CD4-positive, alpha-beta T cell treated with Interleukin-15 for 4 hours (primary cell): Measurements from ENCODE around the gene CLTB.
"Not testable (repeated sequence)": the region's sequence is repeated elsewhere in the genome, so short reads cannot be mapped to it uniquely, and the experiment has no call there.

Source experiments
- DNase-seq: peaks from one replicate; pipeline ENCODE4 v3.0.0-alpha.2; 2020; ENCODE audit warnings: low spot score

CLTB gene

DNA sequence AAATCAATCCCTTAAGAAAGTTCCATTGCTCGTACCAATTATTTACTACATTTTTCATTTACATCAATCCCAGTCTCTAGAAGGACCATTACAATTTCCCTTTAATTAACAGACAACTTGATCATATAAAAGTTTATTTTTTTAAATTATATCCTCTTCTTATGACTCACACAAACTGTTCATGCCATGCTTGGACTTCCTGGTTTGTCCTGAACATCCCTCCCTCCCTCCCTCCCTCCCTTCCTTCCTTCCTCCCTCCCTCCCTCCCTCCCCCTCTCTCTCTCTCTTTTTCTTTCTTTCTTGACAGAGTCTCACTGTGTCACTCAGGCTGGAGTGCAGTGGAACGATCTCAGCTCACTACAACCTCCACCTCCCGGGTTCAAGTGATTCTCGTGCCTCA, 11.6 kb upstream of the CLTB start:
- DNase-seq: no peak

DNA sequence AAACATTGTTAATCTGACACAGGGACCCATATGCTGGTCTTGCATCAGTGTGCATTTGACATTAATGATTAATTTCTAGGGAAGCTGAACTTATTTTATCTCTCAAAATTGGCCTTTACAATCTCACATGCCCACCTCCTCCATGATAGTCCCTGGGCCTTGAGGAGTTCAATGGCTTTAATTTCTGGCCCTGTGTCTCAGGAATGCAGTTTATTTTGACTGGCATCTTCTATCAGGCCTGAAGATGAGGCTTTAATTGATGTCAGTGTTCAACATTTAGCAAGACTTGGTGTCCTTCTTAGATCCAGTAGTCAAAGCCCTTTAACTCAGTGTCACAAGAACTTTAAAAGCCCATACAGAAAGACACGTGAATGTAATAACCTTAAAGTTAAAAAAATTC, 10.5 kb upstream of the CLTB start:
- DNase-seq: no peak

DNA sequence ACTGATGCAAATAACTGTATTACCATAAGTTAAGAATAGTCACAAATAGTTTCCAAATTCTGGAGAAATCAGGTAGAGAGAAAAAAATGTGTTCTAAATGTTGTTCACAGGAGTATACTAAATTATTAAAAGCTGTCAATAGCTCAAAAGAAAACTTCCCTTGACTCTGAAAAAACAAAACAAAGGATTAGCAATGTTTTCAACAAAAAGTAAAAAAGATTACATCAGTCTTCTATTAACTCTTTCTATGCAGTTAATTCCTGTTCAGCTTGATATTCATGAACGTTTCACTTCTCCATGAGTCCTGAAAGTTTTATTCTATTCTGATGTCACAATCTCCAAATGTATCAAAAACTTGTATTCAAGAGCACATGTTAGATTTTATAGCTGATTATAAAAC, 9.5 kb upstream of the CLTB start:
- no peak for DNase-seq

DNA sequence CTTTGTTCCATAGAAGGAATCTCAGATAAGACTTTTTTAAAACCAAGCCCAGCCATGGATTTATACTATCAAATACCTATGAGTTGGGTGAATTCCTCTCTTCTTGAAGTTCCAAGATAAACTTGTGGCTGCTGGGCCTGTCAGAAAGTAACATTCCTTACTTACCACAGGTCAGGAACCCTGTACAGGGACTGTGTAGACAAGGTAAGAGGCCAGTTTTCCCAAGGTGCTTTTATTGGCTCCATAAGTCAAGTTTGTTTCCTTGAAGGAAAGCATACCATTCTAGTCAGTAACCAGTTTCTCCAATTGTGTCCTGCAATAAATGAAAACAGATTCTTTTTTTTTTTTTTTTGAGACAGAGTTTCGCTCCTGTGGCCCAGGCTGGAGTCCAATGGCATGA, 8.8 kb upstream of the CLTB start:
- DNase-seq: no peak

DNA sequence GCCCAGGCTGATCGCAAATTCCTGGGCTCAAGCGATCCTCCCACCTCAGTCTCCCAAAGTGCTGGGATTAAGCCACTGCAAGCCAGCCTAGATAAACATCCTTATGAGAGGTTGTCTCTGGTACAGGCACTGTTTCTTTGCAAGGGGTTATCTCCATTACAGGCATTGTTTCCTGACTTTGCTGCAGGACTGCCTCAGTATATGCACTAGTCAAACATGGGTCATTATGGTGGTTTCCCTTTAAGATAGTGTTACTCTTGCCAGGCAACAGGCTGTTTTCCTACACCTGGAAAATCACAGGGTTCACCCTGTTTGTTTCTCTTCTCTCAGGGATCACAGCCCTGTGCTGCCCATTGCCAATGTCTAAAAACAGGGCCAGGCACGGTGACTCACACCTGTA, 7.8 kb upstream of the CLTB start:
- no peak for DNase-seq

DNA sequence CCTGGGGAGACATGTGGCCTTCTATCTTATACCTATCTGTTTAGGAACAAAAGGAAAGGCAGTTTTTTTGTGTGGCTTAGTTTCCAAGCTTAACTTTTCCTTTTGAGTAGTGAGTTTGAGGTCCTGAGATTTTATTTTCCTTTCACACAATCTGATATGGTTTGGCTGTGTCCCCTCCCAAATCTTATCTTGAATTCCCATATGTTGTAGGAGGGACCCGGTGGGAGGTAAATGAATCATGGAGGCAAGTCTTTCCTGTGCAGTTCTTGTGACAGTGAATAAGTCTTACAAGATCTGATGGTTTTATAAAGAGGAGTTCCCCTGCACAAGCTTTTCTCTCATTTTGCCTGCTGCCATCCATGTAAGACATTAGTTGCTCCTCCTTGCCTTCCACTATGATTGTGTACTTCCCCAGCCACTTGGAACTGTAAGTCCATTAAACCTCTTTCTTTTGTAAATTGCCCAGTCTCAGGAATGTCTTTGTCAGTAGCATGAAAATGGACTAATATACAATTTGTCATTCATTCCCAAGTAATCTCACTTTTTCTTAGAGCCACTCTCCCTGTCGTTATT, 4.7 kb upstream of the CLTB start:
- no peak for DNase-seq

DNA sequence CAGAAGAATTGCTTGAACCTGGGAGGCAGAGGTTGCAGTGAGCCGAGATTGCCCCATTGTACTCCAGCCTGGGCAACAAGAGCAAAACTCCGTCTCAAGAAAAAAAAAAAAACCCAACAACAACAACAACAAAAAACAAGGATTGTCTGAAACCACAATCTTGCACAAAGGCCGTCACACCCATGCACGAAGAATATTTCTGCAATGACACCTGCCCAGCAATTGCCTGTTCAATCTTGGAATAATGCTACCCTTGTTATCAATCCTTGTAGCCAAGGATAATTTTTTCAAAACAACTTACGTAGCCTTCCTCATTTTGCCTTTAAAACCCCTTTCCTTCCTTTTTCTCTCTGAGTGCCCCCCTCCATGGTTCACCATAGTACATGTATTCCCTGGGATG, 3.7 kb upstream of the CLTB start:
- DNase-seq: no peak

DNA sequence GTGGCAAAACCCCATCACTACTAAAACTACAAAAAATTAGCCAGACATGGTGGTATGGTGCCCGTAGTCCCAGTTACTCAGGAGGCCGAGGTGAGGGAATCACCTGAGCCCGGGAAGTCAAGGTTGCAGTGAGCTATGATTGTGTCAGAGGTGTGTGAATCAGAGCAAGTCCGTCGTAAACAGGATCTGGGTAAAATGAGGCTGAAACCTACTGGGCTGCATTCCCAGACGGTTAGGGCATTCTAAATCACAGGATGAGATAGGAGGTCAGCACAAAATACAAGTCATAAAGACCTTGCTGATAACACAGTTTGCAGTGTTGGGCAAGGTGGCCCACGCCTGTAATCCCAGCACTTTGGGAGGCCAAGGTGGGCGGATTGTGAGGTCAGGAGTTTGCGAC, 1.9 kb upstream of the CLTB start:
- no peak for DNase-seq

DNA sequence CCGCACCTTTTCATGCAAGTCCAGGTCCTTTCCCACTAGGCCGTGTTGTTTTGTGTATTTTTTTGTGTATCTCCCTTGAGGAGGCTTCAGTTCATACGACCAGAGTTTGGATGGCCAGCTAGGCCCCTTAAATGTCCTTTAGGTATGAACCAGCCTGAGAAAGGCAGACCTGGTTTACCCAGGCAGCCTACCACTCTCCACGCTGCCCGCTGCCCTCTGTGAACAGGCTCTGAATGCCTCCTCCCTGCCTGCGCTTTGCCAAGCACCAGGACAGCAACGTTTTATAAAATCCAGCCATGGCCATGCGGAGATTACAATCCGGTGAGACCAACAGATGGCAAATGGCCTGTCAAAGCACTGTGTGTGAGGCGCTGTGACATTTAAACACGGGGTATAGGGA, 626 bp upstream of the CLTB start:
- no peak for DNase-seq

DNA sequence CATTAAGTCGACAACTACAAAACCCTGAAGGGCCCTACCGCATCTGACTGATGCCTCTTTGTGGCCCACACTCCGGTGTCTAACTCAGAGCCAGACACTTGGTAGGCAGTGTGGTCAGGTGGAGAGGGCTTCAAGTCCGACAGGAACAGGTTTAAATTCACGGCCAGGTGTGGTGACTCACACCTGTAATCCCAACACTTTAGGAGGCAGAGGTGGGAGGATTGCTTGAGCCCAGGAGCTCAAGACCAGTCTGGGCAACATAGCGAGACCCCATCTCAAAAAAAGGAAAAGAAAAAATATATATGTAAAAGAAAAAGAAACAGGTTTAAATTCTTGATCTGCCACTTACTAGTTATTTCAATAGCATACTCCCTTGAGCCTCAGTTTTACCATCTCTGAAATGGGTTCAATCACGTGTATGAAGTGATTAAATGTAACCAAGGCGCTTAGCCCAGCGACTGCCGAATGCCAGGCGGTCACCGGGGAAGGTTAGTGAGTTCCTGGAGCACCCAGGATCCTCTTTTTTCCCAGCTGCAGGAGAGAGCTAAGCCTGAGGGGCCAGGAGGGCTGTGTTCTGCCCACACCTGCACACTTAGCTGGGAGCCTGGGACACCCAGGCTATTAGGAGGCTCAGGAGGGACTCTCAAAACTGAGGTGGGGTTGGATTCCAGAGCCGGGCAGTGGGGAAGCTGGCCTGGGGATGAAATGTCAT, 943 bp downstream of the CLTB start:
- DNase-seq: no peak

DNA sequence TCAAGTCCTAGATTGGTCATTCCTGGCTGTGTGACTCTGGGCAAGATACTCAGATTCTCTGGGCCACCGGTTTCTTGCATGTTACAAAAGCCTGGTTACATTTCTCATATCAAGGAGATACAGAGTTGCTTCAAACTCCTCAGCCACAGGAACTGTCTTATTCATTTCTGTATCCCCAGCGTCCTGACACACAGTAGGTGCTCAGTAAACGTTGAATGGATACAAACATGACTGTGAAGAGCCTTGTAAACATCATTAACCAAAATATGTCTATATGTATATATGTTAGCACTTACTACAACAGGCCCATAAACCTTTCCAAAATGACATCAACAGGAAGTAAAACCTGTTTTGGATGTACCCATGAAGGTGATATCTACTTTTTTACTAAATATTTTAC, 1.6 kb downstream of the CLTB start:
- no peak for DNase-seq

DNA sequence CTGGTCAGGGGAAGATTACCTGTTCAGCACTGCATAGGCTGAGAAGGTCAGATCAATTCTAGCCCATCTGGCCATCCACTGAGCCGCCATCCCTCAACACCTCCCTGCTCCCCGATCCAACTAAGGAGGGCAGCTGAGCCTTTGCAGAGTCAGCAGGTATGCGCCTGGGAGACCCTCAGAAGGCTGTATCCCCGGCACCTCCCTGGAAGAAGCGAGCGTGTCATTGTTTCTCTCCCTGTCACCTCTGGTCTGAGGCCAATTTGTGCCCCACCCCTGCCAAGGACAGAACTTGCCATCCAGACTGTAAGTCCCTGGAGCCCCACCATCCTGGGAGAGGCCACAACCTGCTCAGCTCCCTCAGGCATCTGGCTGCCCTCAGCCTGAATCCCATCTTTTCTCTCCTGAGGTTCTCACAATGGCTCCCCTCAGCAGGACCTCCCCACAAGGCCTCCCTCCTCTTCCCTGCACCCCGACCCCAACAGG, 2.6 kb downstream of the CLTB start:
- DNase-seq: no peak

DNA sequence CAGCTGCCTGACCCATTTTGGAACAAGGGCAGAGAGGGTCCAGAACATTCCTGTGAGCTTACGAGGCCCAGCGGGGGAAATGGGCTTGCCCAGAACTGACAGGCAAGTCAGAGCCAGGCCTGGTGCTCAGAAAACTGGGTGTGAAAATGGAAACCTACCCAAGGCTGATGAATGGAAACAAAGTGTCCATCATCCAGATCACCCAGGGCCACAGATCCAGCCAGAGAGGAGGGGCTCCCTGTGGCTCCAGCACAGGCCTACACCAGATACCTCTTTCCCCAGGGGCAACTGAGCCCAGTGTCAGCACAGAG, 3.1 kb downstream of the CLTB start:
- no peak for DNase-seq

DNA sequence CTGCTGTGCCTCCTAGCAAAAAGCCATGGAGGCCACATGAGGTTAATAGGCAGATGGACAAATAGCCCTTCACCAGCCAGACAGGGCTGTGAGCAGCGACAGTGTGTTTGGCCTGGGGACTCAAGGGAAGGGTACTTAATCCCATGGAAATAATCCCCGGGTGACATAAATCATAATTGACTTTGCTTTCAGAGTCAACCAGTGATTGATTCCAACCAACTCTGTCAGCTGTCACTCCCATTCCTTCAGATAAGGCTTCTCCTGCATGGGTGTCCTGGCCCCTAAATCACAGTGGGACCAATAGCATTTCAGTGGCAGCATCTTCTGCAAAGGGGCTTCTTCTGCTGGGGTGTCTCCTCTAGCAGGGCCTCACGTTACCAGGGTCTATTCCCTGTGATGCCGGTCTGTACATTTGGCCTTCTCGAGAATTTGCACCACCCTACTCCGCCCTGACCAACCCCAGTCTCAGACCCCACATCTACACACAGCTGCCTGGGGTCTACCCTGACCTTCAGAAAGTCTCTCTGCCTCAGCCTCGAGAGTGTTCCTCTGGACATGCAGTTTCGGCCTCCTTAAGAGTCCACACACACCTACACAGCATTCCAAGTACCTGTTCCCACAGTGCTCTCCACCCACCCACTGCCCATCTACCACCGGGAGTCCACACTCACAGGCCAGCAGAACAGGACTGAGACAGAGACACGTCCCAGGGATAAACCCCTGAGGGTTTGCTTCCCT, 3.7 kb downstream of the CLTB start:
- no peak for DNase-seq

DNA sequence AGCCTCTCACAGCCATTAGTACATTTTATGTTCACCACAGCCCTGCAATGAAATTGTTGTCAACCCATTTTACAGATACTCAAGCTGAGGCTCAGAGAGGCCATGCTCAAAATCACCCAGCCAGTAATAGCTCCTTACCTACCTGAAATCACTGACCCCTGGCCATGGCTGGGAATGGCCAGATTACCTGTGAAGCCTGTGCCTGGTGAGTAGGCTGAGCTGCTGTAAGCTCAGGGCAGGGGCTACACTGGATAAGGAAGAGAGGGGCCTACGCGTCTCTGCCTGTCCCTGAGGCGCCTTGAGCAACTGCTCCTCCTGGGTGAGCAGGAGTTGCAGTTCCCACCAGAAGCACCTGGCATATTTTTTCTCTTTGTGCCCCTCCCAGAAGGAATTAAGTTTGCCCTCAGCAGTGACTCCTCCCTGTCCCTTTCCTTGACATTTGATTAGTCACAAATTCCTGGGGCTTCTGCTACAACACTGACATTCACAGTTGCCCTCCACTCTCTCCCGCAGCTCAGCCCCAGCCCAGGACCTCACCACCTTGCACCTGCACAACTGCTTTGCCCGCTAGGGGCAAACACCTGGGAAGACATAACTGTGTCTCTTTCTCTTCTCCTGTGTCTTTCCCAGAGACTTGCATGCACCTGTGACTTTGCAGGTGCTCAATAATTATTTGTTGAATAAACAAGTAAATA, 5.7 kb downstream of the CLTB start:
- DNase-seq: no peak

DNA sequence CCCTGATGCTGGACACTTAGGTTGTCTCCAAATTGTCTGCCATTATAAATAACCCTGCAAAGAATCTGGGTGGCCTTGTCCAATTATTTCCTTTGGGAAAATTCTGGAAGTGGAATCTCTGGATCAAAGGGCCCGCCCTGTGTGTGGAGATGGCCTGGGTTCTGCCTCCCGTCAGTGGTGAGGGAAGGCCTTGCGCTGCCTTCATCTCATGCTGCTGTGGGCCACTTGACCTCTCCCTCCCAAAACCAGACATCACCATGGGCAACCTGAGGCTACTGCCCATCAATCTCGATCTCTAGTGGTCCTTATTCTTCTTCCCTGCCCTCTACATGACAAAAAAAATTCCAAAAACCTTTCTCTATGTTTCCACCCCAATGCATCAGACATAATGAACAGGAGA, 6.6 kb downstream of the CLTB start:
- DNase-seq: no peak

DNA sequence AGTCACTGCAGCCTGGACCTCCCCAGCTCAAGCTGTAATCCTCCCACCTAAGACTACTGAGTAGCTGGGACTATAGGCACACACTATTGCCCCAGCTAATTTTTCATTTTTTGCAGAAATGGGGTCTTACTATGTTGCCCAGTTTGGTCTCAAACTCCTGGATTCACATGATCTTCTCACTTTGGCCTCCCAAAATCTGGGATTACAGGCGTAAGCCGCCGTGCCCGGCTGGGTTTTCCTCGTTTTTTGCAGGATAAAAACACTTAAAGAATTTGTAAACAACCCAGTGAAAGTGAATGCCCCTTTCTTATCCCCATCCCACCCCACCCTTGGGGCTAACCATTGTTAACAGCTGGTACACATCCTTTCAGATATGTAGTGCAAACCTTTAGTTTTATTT, 7.7 kb downstream of the CLTB start:
- DNase-seq: no peak

DNA sequence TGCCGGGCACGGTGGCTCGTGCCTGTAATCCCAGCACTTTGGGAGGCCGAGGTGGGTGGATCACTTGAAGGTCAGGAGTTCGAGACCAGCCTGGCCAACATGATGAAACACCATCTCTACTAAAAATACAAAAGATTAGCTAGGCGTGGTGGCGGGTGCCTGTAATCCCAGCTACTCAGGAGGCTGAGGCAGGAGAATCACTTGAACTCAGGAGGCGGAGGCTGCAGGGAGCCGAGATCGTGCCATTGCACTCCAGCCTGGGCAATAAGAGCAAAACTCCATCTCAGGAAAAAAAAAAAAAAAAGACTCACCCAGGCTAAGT, 8.1 kb downstream of the CLTB start:
- not testable (repeated sequence) for DNase-seq

DNA sequence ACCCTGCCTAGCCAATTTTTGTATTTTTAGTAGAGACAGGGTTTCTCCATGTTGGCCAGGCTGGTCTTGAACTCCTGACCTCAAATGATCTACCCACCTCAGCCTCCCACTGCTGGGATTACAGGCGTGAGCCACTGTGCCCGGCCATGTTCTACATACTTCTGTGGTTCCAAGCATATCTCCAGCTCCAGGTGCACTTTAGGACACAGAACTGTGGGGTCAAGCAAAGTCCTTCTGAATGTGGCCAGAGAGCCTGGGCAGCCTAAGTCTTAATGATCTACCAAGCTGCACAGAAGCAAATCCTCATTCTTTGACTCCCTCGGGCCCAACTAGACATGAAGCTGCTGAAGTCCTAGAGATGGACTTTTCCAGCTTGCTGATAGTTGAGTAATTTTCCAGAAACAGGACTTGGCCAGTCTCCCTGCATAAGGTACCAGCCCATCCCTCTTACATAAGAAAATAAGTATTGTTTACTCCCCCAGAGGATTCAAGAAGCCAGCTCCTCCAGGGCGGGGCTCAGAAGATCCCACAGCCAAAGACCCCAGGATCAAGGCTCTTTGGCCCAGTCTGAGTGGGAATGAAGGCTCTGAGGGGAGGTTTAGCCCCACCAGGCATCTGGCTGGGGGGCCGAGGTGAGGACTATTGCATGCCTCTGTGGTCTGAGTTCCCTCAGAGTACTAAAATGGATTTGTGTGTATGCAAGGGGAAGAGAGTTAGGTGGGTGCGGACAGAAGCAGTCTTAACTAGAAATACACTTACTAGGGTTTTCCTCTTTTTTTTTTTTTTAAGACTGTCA, 8.7 kb downstream of the CLTB start:
- no peak for DNase-seq

DNA sequence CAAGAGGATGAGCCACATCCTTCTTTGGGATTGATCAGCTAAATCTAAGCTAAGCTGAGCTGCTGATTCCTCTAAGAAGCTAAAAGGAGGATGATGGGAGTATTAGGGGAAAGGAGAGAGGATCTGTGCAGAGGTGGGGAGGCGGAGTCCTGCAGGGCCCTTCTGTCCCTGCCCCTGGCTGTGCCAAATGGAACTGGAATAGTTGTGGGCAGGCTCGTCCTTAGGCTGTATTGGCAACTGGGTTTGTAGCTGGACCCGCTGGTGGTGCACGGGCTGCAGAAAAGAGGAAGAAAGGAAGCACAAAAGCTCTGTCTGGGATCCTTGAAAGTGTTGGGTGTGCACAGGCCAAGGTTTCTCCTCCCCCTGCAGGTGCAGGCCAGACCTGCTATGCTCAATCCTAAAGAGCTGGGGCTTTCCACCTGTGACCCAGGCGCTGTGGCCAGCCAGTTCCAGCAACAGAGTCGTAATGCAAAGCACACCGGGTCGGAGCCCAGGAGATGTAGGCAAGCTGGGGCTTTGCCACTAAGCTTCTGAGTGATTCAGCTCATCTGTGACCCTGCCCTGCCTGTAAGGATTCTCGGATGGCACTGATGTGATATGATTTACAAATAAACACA, 9.8 kb downstream of the CLTB start:
- DNase-seq: no peak

DNA sequence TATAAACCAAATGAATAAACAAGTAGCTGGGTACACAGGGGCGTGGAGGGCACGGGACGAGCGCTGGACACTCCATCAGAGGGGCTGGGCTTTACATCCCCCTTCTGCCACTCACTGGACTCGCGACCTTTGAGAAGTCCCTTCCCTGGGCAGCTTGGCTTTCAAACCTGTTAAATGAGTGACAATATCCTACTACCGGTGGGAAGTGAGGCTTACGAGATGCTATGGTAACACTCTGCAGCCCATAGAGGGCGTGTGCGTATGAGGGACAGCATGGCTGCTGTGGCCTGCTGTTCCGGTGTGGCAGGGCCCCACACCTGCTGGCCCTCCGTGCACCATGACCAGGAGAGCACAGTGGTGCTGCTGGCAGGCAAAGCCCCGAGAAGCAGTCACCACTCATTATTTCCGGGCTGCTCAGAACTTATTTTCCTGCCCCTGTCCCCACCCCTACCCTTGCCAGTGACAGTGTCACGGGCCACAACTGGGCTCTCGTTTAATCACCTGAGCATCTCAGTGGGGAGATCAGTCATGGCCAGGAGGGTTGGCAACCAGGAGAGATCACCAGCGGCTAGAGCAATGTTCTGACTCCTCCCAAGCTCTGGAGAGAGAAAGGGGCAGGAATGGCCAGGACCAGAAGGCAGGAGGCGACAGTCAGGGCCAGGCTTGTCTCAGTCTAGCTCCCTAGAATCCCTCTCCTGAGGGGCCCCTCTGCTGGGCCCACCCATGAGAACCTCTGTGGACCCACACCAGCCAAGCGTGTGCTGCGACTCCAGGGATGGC, 10.5 kb downstream of the CLTB start:
- DNase-seq: no peak
